GM12878 (cell line): ENCODE measurements around the gene TMEM217. TPM values are rescaled to one million over a fixed set of nuclear protein-coding genes. Genes with fewer than 3 reads are reported as not detected.

Source experiments
- ASH2L ChIP-seq: fragments of 300-600, 200-600 bp; sonication (generic); IDR thresholded peaks from 2 replicates; pipeline ENCODE4 v1.6.1; 2017; ENCODE audit warnings: low read depth, mild to moderate bottlenecking, borderline replicate concordance
- FOXM1 ChIP-seq: IDR thresholded peaks from 2 replicates; pipeline ENCODE4 v1.6.1; 2012; ENCODE audit warnings: low read depth, mild to moderate bottlenecking, inconsistent platforms, low read length, moderate library complexity
- IKZF1 ChIP-seq: fragments of 450-650 bp; conservative IDR thresholded peaks from 2 replicates; pipeline ENCODE4 v1.6.1; 2017; ENCODE audit warnings: antibody characterized with exemption, mild to moderate bottlenecking
- MEF2B ChIP-seq: fragments of 450-650 bp; IDR thresholded peaks from 2 replicates; pipeline ENCODE4 v1.6.1; 2018; ENCODE audit warnings: mild to moderate bottlenecking, moderate library complexity; ENCODE audit not compliant: partially characterized antibody, poor library complexity, severe bottlenecking
- NKRF ChIP-seq: fragments of 450-650 bp; conservative IDR thresholded peaks from 2 replicates; pipeline ENCODE4 v1.6.1; 2017; ENCODE audit warnings: mild to moderate bottlenecking, moderate library complexity
- POLR2AphosphoS5 ChIP-seq: IDR thresholded peaks from 2 replicates; pipeline ENCODE4 v1.6.1; 2011; ENCODE audit warnings: mild to moderate bottlenecking, low read length, inconsistent platforms
- TCF12 ChIP-seq: IDR thresholded peaks from 2 replicates; pipeline ENCODE4 v1.6.1; 2011; ENCODE audit warnings: low read depth, mild to moderate bottlenecking, low read length
- YBX1 ChIP-seq: fragments of 450-650 bp; IDR thresholded peaks from 2 replicates; pipeline ENCODE4 v1.6.1; 2016; ENCODE audit warnings: antibody characterized with exemption
- ZNF384 ChIP-seq: IDR thresholded peaks from 2 replicates; pipeline ENCODE4 v1.6.1; 2012; ENCODE audit warnings: low read depth, mild to moderate bottlenecking, low read length, improper control_type of control experiment, borderline replicate concordance
- ZNF687 ChIP-seq: fragments of 450-650 bp; IDR thresholded peaks from 2 replicates; pipeline ENCODE4 v1.6.1; 2017; ENCODE audit warnings: mild to moderate bottlenecking, moderate library complexity
- polyA plus RNA-seq, 11 experiments: library from polyadenylated mRNA; depleted of rRNA in 4 of 11; unstranded in 6 of 11; stranded (reverse) in 5 of 11; fragments of >200 nt; fragmentation: Nextera tagmentation in 4 of 11; fragmentation: Illumina TruSeq in 1 of 11; extraction: Ambion mirVana in 4 of 11; extraction: Trizol in 1 of 11; gene quantifications; 1 replicate in 1 of 11; 2 replicates in 10 of 11; pipeline versions ENCODE4 v1.2.1 to v1.2.3, GENCODE V29; 2011 to 2016; ENCODE audit warnings: inconsistent platforms in 2 of 11, missing spikeins in 2 of 11, low read depth in 1 of 11
- total RNA-seq, 4 experiments: library from RNA; depleted of rRNA in 3 of 4; stranded (reverse); fragments of >200 nt in 3 of 4; fragmentation: Illumina TruSeq in 1 of 4; extraction: Trizol in 1 of 4; gene quantifications; 2 replicates each; pipeline versions ENCODE4 v1.2.1 to v1.2.3, GENCODE V29; 2013 to 2021
- TF ChIP-seq, protein P1 (sequence below): fragments of 450-650 bp; IDR thresholded peaks from 2 replicates; pipeline ENCODE4 v1.6.1; 2014; ENCODE audit warnings: mild to moderate bottlenecking

TMEM217 gene
- total and polyA plus RNA-seq, 10 of the 15 experiments (the other 5 are each of a cell fraction or from before 2014, with no cell fraction given) = 1.3 to 4.5 (median 2.3) TPM

DNA sequence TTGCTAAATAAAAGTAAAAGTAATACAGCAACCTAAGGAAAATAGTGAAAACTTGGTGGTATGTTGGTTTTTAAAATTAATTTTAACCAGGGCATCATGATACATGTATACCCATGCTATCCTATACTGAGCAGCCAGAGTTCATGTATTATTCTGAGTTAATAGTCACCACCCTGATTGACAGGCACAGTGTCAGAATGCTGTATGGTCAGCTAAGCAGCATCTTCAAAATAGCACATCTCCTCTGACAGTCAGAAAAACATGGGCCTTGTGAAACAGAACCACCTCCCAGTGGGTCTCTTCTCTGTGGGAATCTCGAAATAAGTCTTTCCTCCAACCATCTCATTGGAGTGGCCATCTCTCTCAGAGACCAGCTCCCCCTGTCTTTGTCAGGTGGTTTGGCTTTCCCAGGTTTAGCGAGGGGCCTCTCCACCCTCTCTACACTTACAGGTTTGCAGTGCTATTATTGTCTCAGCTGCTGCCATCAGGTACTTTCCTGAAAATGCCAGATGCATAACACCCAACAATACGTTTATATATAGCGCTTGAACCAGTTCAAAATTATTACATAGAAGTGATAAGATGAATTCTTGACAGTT lies 48.8 kb upstream of the TMEM217 start (continued):
- TF ChIP-seq MEF2B (peak; percentile 41), ZNF687 (no peak), ASH2L (no peak), NKRF (no peak), POLR2AphosphoS5 (no peak), TCF12 (no peak), YBX1 (no peak), IKZF1 (peak; percentile 47), FOXM1 (no peak), ZNF384 (no peak)
- TF ChIP-seq, protein P1, sequence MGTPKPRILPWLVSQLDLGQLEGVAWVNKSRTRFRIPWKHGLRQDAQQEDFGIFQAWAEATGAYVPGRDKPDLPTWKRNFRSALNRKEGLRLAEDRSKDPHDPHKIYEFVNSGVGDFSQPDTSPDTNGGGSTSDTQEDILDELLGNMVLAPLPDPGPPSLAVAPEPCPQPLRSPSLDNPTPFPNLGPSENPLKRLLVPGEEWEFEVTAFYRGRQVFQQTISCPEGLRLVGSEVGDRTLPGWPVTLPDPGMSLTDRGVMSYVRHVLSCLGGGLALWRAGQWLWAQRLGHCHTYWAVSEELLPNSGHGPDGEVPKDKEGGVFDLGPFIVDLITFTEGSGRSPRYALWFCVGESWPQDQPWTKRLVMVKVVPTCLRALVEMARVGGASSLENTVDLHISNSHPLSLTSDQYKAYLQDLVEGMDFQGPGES = no peak
